ENCODE results near the gene HSD11B1. TPM values are rescaled to one million over a fixed set of nuclear protein-coding genes. Genes with fewer than 3 reads are reported as not detected.

HSD11B1 gene
- total RNA-seq (ENCODE audit: insufficient read depth, low replicate concordance): 3.1 TPM

GRCh38 chr1:209704584-209704983, at the start of gene HSD11B1:
Gene HSD11B1, plus strand, starts transcription at chr1:209704846. Its CDS starts 97 bp downstream, at chr1:209704943.
- peak; percentile 25 for DNase-seq (ENCODE audit: low spot score)

- no peak for DNase-seq (ENCODE audit: low spot score)
Measured at GRCh38 chr1:209655411-209656231, 49.0 kb upstream of the HSD11B1 start.

GRCh38 chr1:209657140-209657879, 47.3 kb upstream of the HSD11B1 start:
- no peak for DNase-seq (ENCODE audit: low spot score)

- no peak for DNase-seq (ENCODE audit: low spot score)
Measured at GRCh38 chr1:209657918-209658317, 46.7 kb upstream of the HSD11B1 start.

- DNase-seq (ENCODE audit: low spot score): peak; percentile 53
Measured at GRCh38 chr1:209659909-209660308, 44.7 kb upstream of the HSD11B1 start.

GRCh38 chr1:209661071-209661470, 43.6 kb upstream of the HSD11B1 start:
- DNase-seq (ENCODE audit: low spot score): no peak

- no peak for DNase-seq (ENCODE audit: low spot score)
Measured at GRCh38 chr1:209662879-209663327, 41.7 kb upstream of the HSD11B1 start.

GRCh38 chr1:209667103-209667502, 37.5 kb upstream of the HSD11B1 start:
- DNase-seq (ENCODE audit: low spot score): no peak

- DNase-seq (ENCODE audit: low spot score): no peak
Measured at GRCh38 chr1:209667708-209668107, 36.9 kb upstream of the HSD11B1 start.

GRCh38 chr1:209670441-209671082, 34.1 kb upstream of the HSD11B1 start:
- DNase-seq (ENCODE audit: low spot score): no peak

- DNase-seq (ENCODE audit: low spot score): no peak
Measured at GRCh38 chr1:209672705-209673630, 31.7 kb upstream of the HSD11B1 start.

GRCh38 chr1:209673631-209674417, 30.8 kb upstream of the HSD11B1 start:
- DNase-seq (ENCODE audit: low spot score): no peak

GRCh38 chr1:209674957-209675564, 29.6 kb upstream of the HSD11B1 start, which contains the start of gene G0S2:
Gene G0S2, plus strand, starts transcription at chr1:209675412. Its CDS starts 273 bp downstream, at chr1:209675685.
- peak; percentile 86 for DNase-seq (ENCODE audit: low spot score)

- peak; percentile 45 for DNase-seq (ENCODE audit: low spot score)
Measured at GRCh38 chr1:209675565-209676154, 29.0 kb upstream of the HSD11B1 start.

- DNase-seq (ENCODE audit: low spot score): no peak
Measured at GRCh38 chr1:209678981-209679539, 25.6 kb upstream of the HSD11B1 start.

- no peak for DNase-seq (ENCODE audit: low spot score)
Measured at GRCh38 chr1:209685821-209686220, 18.8 kb upstream of the HSD11B1 start.

- peak; percentile 81 for DNase-seq (ENCODE audit: low spot score)
Measured at GRCh38 chr1:209686322-209686721, 18.3 kb upstream of the HSD11B1 start.

GRCh38 chr1:209688746-209689234, 15.9 kb upstream of the HSD11B1 start:
- DNase-seq (ENCODE audit: low spot score): peak; percentile 97

GRCh38 chr1:209689477-209689876, 15.2 kb upstream of the HSD11B1 start:
- no peak for DNase-seq (ENCODE audit: low spot score)

Data from umbilical cord (tissue), 2 donors.